Natural killer cell (primary cell): Measurements from ENCODE around the gene RGPD8. TPM values are rescaled to one million over a fixed set of nuclear protein-coding genes. Genes with fewer than 3 reads are reported as not detected.

Experiments used
- ATAC-seq, 3 donors: fragments of 150-1000 bp in 2 of 3; fragments of 200-7000 bp in 1 of 3; cut with Tn5 transposase; 1 replicate in 1 of 3; 2 replicates in 2 of 3; pipeline ENCODE4 v1.10.0; 2021; ENCODE audit warnings: mild to moderate bottlenecking in 2 of 3, moderate library complexity in 2 of 3
- DNase-seq, 2 donors: peaks; one replicate each; pipeline versions ENCODE4 v3.0.0 to v3.0.0-alpha.2; 2013 to 2021; ENCODE audit warnings: mixed read lengths in 1 of 2
- H3K27ac ChIP-seq: one replicate; pipeline ENCODE4 v1.5.1; 2013; ENCODE audit warnings: mild to moderate bottlenecking, low read length
- H3K27me3 ChIP-seq: one replicate; pipeline ENCODE4 v1.6.1; 2013; ENCODE audit warnings: low read length; ENCODE audit not compliant: control insufficient read depth, insufficient read depth
- H3K36me3 ChIP-seq: one replicate; pipeline ENCODE4 v1.6.1; 2013; ENCODE audit warnings: low read length; ENCODE audit not compliant: control insufficient read depth, insufficient read depth
- H3K4me1 ChIP-seq: one replicate; pipeline ENCODE4 v1.6.1; 2013; ENCODE audit warnings: low read length; ENCODE audit not compliant: control insufficient read depth, insufficient read depth
- H3K4me3 ChIP-seq: one replicate; pipeline ENCODE4 v1.5.1; 2013; ENCODE audit warnings: low read length
- H3K9me3 ChIP-seq: one replicate; pipeline ENCODE4 v1.6.1; 2013; ENCODE audit warnings: low read length; ENCODE audit not compliant: control insufficient read depth, insufficient read depth
- H3K27ac Mint-ChIP-seq, 2 donors: one replicate each; pipeline ENCODE4 v1.8.0; 2022; ENCODE audit warnings: mild to moderate bottlenecking in 2 of 2, mixed read lengths in 2 of 2, moderate library complexity in 1 of 2
- H3K27me3 Mint-ChIP-seq, 2 donors: one replicate each; pipeline ENCODE4 v1.8.0; 2022; ENCODE audit warnings: low read depth in 2 of 2, mixed read lengths in 2 of 2
- H3K36me3 Mint-ChIP-seq: one replicate; pipeline ENCODE4 v1.8.0; 2022; ENCODE audit warnings: mixed read lengths
- H3K4me1 Mint-ChIP-seq, 2 donors: one replicate each; pipeline ENCODE4 v1.8.0; 2022; ENCODE audit warnings: mixed read lengths in 2 of 2
- H3K4me3 Mint-ChIP-seq: one replicate; pipeline ENCODE4 v1.8.0; 2022; ENCODE audit warnings: mild to moderate bottlenecking, moderate library complexity, mixed read lengths
- H3K9me3 Mint-ChIP-seq, 2 donors: one replicate each; pipeline ENCODE4 v1.8.0; 2022; ENCODE audit warnings: mixed read lengths in 2 of 2
- CTCF ChIP-seq: fragments of 200-600 bp; IDR thresholded peaks from one replicate; pipeline ENCODE4 v1.8.0; 2022; ENCODE audit warnings: antibody characterized with exemption
- WGBS: methylation state at CpG from one replicate; pipeline ENCODE4 v1.1.7; 2013; ENCODE audit warnings: missing lambda C conversion rate; ENCODE audit not compliant: insufficient coverage; 5-methylcytosine and 5-hydroxymethylcytosine counted together
- intact Hi-C: fragments of 100-400 bp; cut with micrococcal nuclease; formaldehyde crosslinking; loops from one replicate; pipeline ENCODE4 v1.14.2; 2022
- total RNA-seq, 4 donors: library from RNA; stranded (reverse); fragments of 120-200 nt in 1 of 4; gene quantifications; one replicate each; pipeline versions ENCODE4 v1.2.3 to v1.2.4, GENCODE V29; 2013 to 2022

RGPD8 gene
- total RNA-seq, 3 donors from 2014 or later (not counting 1 experiment from before 2014, with no cell fraction given), result 30.7 to 38.5 (median 34.1) TPM

DNA sequence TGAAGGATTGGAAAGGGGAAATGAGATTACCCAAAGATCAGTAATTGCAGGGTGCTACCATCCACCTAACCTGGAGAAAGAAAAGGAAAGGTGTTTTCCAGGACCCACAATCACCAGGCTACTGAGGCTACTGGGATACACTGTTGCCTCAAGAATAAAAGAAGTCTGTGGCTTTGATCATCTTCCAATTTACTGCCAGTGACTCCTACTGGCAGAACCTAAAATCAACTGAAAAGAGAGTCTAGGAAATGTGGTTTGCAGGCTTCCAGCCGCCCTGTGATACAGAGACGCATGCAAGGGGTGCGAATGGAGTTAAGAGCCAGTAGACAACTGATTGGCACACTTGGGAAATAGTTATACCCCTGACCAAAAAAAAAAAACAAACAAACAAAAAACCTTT is 31.9 kb upstream of the RGPD8 start:
- Histone ChIP-seq H3K9me3 (no peaks in the 10 kb centered on the region), H3K36me3 (no peaks in the 10 kb centered on the region), H3K27ac (no peak overlapping the region), H3K27me3 (no peaks in the 10 kb centered on the region), H3K4me1 (no peaks in the 10 kb centered on the region), H3K4me3 (no peak overlapping the region)
- intact Hi-C loops, result no loop called here
- H3K36me3 Mint-ChIP-seq, result no peaks in the 10 kb centered on the region
- DNase-seq, result no peak
- no peaks in the 10 kb centered on the region for H3K9me3 Mint-ChIP-seq
- peaks cover 11 to 52% of the 10 kb centered on the region in 2 donors for H3K27me3 Mint-ChIP-seq
- 57% methylated on average over 3 of the region's 3 CpGs for WGBS
- H3K4me1 Mint-ChIP-seq, result no peaks in the 10 kb centered on the region
- H3K4me3 Mint-ChIP-seq, result no peak overlapping the region
- no peak for TF ChIP-seq CTCF
- no peak for ATAC-seq
- H3K27ac Mint-ChIP-seq, result no peak overlapping the region

DNA sequence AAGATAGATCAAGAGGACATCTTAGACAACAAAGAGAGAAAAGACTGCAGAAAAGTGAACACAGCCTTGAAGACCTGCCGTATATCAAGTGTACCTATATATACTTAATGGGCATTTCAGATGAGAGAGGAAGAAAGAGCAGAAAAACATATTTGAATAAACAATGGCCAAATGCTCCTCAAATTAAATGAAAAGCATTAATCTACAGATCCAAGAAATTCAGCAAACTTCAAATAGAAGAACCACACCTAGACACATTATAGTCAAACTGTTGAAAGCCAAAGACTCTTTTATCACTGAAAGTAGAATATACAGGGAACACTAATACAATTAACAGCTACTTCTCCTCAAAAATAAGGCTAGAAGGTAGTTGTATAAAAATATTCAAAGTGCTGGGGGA is 29.8 kb upstream of the RGPD8 start:
- DNase-seq, result no peak
- peaks cover 13 to 41% of the 10 kb centered on the region in 2 donors for H3K27me3 Mint-ChIP-seq
- H3K4me1 Mint-ChIP-seq, result no peaks in the 10 kb centered on the region
- no peaks in the 10 kb centered on the region for H3K9me3 Mint-ChIP-seq
- H3K27ac Mint-ChIP-seq, result no peak overlapping the region
- H3K36me3 Mint-ChIP-seq, result no peaks in the 10 kb centered on the region
- no peaks in the 10 kb centered on the region for H3K9me3 ChIP-seq
- H3K4me1 ChIP-seq, result no peaks in the 10 kb centered on the region
- intact Hi-C loops, result no loop called here
- H3K27me3 ChIP-seq, result no peaks in the 10 kb centered on the region
- H3K36me3 ChIP-seq, result no peaks in the 10 kb centered on the region
- ATAC-seq, result no peak
- TF ChIP-seq CTCF, result no peak
- 100% methylated on average over 1 of the region's 1 CpG for WGBS
- no peak overlapping the region for H3K4me3 Mint-ChIP-seq
- no peak overlapping the region for H3K27ac ChIP-seq
- no peak overlapping the region for H3K4me3 ChIP-seq

GRCh38 chr2:112462178-112462577 is 28.7 kb upstream of the RGPD8 start:
- Histone ChIP-seq H3K4me1 (no peaks in the 10 kb centered on the region), H3K9me3 (no peaks in the 10 kb centered on the region), H3K27me3 (no peaks in the 10 kb centered on the region), H3K27ac (no peak overlapping the region), H3K36me3 (no peaks in the 10 kb centered on the region), H3K4me3 (no peak overlapping the region)
- Mint-ChIP-seq H3K27ac (no peak overlapping the region), H3K4me1 (no peaks in the 10 kb centered on the region), H3K9me3 (no peaks in the 10 kb centered on the region), H3K36me3 (no peaks in the 10 kb centered on the region), H3K27me3 (peaks cover 13 to 30% of the 10 kb centered on the region in 2 donors), H3K4me3 (no peak overlapping the region)
- no peak for ATAC-seq
- no peak for DNase-seq
- TF ChIP-seq CTCF, result no peak
- 86% methylated on average over 5 of the region's 5 CpGs for WGBS
- intact Hi-C loops, result no loop called here

DNA sequence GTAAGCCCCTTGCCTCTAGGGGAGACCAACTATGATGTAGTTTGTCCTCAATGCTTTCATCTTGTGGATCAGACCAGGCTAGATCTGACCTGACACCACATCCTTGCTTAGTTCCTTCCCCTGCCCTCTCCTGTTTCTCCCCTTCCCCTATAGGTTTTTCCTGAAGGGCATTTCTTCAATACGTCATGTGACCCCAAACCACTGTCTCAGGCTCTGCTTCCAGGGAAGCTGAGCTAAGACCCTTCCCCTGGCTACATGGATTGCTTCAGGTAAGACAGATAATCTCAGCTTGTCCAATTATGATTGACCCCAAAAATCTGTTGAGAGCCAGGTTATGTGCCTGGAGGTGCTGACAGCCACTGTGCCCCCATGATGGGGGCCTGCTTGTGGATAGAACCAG is 25.9 kb upstream of the RGPD8 start:
- H3K4me1 ChIP-seq, result no peaks in the 10 kb centered on the region
- ATAC-seq, result no peak
- H3K27ac Mint-ChIP-seq, result no peak overlapping the region
- TF ChIP-seq CTCF, result no peak
- intact Hi-C loops, result no loop called here
- H3K36me3 Mint-ChIP-seq, result no peaks in the 10 kb centered on the region
- H3K4me1 Mint-ChIP-seq, result no peaks in the 10 kb centered on the region
- no peak for DNase-seq
- H3K27me3 ChIP-seq, result no peaks in the 10 kb centered on the region
- H3K9me3 ChIP-seq, result no peaks in the 10 kb centered on the region
- H3K9me3 Mint-ChIP-seq, result no peaks in the 10 kb centered on the region
- H3K4me3 Mint-ChIP-seq, result no peak overlapping the region
- H3K36me3 ChIP-seq, result no peaks in the 10 kb centered on the region
- WGBS, result 100% methylated on average over 1 of the region's 1 CpG
- peaks cover 16 to 27% of the 10 kb centered on the region in 2 donors for H3K27me3 Mint-ChIP-seq
- H3K27ac ChIP-seq, result no peak overlapping the region
- no peak overlapping the region for H3K4me3 ChIP-seq
